Activated CD8-positive, alpha-beta memory T cell treated with anti-CD3 and anti-CD28 coated beads, Interleukin-2, amount 50 U/mL, for 1 hour (primary cell): ENCODE results near the gene RNF186.
"Not testable (repeated sequence)": the region's sequence is repeated elsewhere in the genome, so short reads cannot be mapped to it uniquely, and the experiment has no call there.

Source experiments
- DNase-seq: peaks from one replicate; pipeline ENCODE4 v3.0.0-alpha.2; 2020; ENCODE audit errors: extremely low read depth

Gene RNF186

DNA sequence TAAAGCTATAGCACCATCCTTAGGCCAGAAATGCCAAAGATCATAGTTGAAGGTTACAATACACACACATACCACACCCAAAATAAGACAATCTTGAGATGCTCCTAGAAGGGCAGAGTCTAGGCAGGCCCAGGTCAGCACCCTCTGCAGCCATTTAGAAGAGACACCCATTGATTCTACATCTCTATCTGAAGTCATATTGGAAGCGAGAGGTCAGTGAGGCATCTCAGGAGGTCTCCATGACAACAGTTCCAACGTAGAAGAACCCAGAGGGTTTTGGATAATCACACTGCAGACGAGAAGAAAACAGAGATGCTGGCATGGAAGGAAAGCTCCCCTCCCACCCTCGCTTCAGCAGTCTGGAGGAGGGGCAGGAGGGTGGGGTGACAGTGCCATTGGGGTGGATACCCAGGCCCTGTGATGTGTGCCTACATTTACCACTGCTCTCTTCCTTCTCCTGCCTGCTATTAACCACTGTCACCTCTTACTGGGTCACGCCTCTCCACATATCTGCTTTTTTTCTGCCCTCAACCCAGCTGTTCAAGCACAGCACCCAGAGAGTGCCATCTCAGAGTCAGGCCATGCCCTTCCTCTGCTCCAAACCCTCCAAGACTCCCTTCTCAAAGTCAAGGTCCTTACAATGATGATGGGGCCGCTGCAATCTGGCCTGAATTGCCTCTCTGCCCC, 21.6 kb downstream of the RNF186 start:
- no peak for DNase-seq

DNA sequence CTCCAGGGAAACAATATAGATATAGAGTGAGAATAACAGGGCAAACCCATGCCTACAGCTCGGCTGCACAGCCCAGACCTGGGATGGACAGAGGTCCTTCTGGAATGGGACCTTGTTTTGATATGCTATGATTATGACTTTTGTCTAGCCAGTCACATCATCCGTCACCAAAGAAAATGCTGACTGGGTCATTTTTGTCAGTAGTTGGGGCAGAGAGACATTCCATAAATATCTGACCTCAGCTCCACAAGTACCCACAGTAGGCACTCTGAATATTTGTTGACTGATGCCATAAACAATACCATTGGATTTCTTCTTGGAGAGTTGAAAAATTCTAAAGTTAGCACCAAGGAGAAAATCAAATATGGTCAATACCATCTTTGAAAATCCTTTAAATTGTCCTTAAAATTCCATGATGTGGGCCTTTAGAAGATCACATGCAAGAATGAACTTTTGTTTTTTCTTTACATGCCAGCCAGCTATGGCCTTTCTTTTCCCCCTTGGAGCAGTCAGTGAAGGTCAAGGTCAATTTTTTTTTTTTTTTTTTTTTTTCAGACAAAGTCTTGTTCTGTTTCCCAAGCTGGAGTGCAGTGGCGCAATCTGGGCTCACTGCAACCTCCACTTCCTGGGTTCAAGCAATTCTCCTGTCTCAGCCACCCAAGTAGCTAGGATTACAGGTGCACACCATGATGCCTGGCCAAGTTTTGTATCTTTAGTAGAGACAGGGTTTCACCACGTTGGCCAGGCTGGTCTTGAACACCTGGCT, 22.7 kb downstream of the RNF186 start:
- no peak for DNase-seq

DNA sequence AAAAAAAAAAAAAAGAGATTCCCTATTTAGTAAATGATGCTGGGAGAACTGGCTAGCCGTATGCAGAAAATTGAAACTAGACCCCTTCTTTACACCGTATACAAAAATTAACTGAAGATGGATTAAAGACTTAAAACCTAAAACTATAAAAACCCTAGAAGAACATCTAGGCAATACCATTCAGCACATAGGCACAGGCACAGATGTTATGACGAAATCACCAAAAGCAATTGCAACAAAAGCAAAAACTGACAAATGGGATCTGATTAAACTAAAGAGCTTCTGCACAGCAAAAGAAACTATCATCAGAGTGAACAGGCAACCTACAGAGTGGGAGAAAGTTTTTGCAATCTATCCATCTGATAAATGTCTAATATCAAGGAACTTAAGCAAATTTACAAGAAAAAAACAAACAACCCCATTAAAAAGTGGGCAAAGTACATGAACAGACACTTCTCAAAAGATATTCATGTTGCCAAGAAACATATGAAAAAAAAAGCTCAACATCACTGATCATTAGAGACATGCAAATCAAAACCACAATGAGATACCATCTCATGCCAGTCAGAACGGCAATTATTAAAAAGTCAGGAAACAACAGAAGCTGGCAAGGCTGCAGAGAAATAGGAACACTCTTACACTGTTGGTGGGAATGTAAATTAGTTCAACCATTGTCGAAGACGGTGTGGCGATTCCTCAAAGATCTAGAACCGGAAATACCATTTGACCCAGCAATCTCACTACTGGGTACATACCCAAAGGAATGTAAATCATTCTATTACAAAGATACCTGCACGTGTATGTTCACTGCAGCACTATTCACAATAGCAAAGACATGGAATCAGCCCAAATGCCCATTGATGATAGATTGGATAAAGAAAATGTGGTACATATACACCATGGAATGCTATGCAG, 24.8 kb downstream of the RNF186 start:
- not testable (repeated sequence) for DNase-seq

DNA sequence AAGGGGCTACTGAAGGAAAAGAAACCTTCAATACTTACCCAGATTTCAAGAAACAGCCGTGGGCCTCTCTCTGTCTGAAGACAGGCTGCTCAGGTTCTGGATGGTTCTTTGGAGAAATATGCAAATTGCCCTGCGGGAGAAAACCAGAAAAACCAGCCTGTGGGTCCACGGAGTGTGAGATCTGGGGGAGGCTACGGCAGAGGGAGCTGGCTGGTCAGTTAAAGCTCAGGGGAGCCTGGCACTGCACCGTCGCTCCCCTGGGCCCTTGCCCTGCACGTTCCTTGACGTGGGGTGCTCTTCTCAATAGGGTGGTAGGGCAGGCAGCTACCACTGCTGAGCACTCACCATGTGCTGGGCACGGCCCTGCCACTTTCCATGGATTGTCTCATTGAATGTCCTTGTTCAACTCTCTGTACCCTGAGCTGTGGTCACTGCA, 28.1 kb downstream of the RNF186 start:
- no peak for DNase-seq

DNA sequence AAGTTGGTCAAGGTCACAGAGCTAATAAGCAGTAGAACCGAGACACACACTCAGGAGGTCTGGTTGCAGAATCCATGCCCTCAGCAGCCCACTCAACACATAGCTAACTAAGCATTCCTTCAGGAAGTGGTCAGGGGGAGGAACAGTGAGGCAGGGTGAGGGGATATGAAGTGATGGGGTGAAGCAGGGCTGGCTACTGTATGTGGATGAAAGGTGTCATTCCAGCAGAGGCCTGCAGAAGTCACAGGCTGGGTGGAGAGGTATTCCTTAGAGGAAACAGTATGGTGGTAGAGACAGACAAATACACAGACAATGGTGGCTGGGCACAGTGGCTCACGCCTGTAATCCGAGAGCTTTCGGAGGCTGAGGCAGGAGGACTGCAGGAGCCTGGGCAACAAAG, 29.4 kb downstream of the RNF186 start:
- DNase-seq = no peak

- no peak for DNase-seq
These were observed 34.7 kb downstream of the RNF186 start for GRCh38 chr1:19780267-19780877.

DNA sequence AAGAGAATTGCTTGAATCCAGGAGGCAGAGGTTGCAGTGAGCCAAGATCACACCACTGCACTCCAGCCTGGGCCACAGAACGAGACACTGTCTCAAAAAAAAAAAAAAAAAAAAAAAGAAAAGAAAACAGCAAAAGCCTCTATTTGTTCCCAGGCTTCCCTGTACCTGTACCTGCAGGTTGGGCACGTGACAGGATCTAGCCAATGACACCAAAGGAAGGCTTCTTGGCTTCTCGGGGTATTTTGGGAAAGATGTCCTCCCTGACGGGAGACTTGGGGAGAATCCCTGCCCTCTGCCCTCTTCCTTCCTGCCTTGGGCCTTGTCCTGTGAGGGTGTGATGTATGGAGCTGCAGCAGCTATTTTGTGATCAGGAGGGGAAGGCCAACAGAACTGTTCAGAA, 38.1 kb downstream of the RNF186 start:
- DNase-seq = no peak

DNA sequence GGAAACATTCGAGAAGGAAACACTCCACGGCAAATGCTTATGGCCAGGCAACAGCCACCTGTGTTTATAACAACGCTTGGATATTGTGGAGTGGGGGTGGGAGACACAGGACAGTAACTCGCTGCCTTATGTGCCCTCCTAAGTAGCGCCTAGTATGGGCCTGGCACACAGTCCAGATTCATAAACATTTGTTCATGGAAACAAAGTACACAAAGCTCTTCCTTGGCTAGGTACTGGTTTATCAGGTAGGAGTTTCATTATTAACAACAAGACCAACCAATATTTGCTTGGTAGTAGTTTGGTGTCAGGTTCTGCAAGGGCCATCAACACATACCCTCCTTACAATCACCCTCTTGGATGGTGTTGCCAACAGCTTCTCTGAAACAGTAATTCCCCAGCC, 38.8 kb downstream of the RNF186 start:
- DNase-seq = no peak

DNA sequence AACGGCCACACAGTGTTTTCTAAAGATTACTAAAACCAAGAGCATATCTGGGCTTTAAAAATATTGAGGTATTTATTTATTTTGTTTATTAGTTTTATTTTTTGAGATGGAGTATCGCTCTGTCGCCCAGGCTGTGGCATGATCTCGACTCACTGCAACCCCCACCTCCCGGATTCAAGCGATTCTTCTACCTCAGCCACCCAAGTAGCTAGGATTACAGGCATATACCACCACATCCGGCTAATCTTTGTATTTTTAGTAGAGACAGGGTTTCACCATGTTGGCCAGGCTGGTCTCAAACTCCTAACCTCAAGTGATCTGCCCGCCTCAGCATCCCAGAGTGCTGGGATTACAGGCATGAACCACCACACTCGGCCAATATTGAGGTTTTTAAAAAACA, 39.3 kb downstream of the RNF186 start:
- DNase-seq = no peak

DNA sequence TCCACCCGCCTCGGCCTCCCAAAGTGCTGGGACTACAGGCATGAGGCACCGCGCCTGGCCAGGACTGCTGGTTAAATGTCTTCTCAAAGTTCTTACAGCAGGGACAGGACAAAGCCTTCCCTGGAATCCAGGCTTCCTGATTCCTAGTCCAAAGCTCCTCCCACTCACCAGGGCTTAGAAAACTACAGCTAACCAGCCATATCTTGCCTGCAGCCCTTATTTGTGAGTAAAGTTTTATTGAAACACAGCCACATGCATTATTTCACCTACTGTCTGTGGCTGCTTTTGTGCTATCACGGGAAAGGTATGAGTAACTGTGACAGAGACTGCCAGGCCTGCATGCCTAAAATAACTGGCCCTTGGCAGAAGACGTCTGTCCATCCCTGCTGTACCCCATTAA, 39.8 kb downstream of the RNF186 start:
- DNase-seq = no peak

DNA sequence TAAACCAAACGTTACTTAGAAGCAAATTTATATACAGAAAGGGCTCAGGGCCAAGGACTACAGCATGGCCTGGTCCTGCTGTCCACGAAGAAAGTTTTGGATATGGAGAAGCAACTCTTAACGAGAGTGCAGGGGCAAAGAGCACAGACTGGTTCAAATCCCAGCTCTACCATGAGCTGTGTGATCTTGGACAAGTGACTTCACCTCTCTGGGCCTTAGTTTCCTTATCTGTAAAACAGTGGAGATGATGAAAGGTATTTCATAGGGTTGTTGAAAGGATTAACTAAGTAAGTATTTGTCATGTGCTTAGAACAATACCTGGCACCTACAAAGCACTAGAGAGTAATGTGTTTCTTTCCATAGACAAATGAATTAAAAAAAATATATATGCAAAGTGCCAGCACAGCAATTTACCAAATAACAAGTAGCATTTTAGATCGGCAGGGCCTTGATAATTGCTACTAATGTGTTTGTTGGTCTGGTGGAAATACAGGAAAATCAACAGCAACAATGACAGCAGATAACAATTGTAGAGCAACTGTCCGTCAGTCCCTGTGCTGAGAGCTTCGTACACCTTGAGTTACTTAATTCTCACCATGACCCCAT, 40.8 kb downstream of the RNF186 start:
- DNase-seq = no peak

DNA sequence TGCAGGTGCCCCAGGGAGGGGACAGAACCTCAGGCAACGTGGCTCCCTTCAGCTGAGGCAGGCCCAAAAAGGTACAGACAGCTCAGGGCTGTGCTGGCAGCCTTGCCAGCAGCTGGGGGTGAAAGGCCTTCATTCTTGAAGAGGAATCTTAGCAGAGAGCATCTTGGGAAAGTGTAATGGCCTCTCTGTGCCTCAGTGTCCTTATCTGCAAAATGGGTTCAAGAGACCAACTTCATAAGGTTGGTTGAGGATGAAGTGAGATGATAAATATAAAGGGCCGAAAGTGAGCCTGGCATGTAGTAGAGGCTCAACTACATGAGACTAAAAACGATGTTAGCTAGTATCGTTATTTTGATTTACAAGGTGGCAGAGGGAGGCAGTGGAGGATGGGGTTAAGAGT, 41.6 kb downstream of the RNF186 start:
- no peak for DNase-seq

DNA sequence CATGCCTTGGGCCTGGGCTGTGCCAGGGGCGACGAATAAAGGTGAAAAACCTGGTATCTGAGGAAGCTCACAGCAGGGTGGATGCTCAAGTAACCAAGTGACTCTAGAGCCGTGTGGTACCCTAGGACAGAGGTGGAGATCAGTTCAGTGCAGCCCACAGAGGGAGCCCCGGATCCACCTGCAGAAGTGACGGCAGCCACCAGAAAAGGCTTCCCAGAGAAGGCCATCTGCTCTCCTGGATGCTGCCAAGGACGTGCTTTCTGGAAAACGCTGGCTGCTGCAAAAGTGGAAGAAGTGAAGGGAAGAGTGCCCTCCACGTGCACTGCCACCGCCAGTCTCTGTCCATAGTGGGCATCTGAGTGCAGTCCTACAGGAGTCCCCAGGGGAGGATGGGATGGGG, 43.0 kb downstream of the RNF186 start:
- no peak for DNase-seq

GRCh38 chr1:19771350-19771749, 43.7 kb downstream of the RNF186 start:
- DNase-seq = no peak

DNA sequence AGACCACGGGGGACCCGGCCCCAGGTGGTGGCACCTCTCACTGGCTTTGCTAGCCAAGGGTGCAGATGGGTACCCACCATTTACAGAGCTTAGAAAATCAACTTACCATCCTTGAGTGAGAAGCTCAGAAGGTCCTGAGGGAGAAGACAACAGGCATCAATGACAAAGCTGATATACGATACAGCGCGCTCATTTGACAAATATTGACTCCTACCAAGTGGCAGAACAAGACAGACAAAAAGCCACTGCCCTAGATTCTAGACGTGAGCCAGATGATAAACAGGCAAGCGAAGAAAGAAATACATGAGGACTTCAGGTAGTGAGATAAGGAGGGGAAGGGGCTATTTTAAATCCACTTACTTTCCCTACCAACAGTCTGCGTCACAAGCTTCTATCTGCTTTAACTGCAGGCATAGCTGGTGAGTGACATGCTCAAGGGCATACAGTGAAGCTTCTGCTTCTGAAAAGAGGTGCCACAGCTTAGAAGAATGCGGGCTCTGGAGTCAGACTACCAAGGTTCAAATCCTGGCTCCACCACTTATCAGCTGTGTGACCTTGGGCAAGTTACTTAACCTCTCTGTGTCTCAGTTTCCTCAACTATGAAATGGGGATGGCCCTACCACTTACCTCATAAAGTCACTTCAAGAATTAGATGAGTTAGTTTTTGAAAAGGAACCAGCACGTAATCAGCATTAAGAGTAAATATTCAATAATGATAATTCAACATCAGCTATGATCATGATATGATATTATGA, 44.5 kb downstream of the RNF186 start:
- DNase-seq = no peak

- DNase-seq = no peak
These were observed 45.7 kb downstream of the RNF186 start for GRCh38 chr1:19769211-19769932.

GRCh38 chr1:19768353-19769210, 46.5 kb downstream of the RNF186 start:
- DNase-seq = no peak

- no peak for DNase-seq
These were observed 49.5 kb downstream of the RNF186 start for GRCh38 chr1:19765623-19766022.

- no peak for DNase-seq
These were observed 50.2 kb downstream of the RNF186 start for GRCh38 chr1:19764848-19765247.
